NOMO-1 treated with dmso at 0.1 percent for 144 hours (cell line): Measurements from ENCODE around the gene ARHGAP31.
"Not testable (repeated sequence)": the region's sequence is repeated elsewhere in the genome, so short reads cannot be mapped to it uniquely, and the experiment has no call there.

Experiments
- DNase-seq: peaks from one replicate; lab custom pipeline; 2025; ENCODE audit not compliant: unreplicated experiment; lab: John Stamatoyannopoulos, UW

Gene ARHGAP31

DNA sequence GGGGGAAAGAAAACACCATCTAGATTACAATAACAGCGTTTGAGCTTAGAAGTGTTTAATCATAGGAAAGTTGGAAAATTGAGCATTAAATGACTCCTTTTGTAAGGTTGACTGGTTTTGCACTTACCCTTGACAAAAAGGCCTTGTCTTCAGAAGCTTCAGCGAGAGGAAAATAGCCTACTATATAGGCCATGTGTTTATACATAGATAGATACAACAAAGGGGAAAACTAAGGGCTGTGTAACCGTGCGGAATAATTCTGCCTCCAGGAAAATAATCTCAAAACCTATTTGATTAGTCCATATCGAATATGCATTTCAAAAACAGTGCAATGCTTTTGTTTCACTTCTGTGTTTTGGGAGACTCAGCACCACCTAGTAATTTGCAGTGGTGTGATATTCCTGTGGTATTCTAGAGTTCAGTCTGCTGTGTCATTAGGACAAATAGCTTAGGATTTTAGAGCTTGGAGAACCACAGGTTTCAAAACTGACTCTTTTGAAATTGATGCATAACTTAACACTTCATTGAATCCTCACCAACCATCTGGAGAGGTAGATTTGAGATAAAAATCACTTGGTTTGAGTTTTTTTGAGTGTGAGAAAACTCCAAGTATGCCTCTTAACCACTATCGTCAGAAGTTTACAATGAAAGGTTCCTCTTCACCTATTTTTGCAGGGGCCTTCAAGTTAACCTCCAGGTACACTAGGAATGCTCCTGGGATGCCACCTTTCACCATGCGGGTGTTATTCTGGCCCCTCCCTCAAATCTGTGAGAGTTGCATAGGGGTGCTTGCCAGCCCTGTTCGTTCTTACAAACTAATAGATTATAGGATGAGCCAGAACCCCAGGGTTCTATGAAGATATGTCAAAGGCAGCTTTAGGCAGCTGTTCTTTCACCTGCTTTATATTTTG lies 1.9 kb downstream of the ARHGAP31 start:
- DNase-seq, result peak; percentile 22

DNA sequence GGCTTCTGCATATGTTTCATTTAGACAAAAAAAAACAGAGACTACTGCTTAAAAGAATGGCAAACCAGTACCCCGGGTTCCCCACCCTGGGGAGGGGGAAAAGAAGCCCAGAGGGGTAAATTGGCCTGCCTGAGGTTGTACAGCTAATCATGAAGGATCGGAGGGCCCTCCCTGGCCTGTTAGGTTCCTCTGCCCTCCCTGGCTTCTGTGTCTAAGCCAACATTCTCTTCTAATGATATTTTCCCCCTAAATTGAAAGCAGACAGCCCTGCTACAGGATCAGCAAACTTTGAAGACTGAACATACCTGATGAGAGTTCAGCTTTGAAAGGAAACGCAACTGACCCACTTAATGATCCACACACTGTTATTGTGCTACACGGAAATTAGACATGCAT lies 2.5 kb downstream of the ARHGAP31 start:
- DNase-seq, result no peak

DNA sequence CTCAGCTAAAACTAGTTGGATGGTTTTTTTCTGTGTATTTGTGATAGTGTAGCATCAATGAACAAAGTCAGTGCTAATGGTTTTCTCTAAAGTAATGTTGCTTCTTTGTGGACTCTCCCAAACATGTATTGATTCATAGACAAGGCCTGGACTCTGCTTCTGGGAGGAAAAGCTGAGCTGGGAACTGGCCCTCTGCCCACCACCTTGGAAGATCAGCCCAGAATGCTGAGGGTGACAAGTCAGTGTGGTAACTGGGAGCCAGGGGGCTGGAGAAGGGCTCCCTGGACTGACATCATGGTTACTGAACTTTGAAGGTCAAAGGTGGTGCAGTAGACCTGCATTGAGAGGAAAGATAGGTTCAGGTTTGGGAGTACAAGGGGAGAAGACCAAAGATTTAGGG lies 3.0 kb downstream of the ARHGAP31 start:
- DNase-seq, result no peak

DNA sequence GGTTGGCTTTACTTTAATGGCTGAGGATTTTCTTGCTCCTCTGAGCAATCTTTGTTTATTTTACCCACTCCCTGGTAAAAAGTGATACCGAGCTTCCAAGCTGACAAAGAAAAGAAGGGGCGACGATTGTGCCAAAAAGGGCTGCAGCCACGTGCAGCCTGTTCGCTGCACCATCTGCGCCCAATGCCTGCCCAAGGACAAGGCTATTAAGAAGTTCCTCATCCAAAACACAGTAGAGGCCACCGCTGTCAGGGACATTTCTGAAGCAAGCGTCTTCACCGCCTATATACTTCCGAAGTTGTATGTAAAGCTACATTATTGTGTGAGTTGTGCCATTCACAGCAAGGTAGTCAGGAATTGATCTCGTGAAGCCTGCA lies 4.4 kb downstream of the ARHGAP31 start:
- DNase-seq, result no peak

DNA sequence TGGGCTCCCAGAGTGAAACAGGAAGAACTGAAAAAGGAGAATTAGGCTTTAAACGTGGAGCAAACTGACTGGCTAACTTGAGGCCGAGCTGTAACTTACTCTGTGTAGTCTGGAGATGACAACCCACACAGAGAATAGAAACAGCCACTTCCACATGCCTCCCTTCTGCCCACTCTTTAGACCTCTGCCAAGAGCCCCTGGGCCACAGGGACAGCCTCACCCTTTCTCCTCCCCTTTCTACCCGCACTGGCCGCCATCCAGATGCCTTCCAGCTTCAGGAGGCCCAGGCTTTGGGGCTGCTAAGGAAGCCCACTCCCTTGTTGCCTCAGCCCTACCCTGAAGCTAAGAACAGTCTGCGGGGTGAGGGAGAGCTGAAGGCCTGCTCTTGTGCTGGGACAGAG lies 6.8 kb downstream of the ARHGAP31 start:
- peak; percentile 72 for DNase-seq

DNA sequence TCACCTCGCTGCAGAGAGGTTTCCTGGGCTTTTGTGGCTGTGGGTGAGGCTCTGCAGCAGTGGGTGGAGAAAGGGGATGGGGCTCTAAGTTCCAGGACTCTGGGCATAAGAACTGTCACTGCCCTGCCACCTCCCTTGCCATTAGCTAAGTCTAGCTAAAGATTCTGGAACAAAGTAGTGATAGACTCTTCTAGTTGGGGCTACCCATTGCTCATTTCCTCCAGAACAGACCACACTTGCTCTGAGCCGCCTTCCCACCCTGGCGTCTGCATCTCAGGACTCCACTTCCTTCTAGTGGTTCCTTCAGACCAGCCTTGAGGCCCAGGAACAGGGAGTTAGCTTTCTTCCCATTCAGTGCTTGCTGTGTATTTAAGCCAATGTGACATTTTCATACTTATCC lies 7.5 kb downstream of the ARHGAP31 start:
- no peak for DNase-seq

DNA sequence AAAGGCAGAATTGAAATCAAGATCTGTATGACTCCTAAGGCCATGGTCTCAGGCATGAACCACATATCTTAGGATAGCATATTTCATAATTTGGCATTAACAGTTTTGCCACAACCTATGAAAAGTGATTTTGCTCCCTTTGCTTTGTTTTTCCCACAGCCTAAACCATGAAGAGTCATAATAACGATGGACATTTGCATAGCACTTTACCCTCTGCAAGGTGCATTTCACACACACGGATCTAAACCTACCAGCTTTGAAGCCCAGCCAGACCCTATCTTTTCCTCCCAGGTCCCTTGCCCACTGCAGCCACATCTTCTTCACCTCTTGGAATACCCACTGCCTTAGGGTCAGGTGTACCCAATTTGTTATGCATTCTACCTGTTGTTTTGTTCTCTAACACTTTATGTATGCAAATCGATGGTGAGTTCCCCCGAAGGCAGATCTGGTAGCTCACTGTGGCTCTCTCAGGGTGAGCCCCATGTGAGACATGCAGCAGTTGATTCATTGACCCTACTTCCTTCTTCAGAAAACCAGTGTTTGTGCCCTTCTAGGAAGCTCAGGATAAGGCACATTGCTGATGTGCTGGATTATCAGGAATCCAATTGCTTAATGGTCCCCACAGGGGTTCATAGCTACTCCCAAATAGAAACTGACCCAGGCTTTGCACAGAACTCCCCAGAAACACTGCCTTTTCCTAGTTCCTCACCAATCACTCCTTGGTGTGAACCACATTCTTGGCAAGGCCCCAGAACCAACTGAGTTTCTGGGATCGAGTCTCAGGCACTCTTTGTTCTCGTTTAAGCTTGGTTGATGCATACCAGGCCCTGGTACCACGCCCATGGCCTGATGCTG lies 8.7 kb downstream of the ARHGAP31 start:
- DNase-seq, result no peak

DNA sequence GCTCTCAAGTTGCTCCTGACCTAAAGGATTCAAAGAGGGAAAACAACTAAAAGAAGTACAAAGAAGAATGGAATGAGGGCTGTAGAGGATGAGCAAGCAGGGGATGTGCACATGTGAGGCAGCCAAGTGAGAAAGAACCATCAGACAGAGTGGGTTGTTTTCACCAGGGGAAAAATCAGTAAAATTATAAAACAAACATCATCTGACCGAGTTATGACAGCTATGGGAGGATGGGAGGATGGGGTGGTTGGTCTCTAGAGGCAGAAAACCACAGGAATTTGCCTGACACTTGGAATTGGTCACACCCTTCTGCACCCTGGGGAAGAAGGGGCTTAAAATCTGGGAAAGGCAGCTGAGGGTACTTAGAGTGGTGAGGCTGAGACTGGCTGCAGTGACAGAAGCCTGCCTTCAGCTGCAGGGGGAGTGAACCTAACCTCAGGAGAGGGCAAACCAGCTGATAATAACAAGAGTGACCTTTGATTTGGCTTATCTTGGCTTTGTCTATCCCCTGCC lies 10.1 kb downstream of the ARHGAP31 start:
- DNase-seq, result no peak

DNA sequence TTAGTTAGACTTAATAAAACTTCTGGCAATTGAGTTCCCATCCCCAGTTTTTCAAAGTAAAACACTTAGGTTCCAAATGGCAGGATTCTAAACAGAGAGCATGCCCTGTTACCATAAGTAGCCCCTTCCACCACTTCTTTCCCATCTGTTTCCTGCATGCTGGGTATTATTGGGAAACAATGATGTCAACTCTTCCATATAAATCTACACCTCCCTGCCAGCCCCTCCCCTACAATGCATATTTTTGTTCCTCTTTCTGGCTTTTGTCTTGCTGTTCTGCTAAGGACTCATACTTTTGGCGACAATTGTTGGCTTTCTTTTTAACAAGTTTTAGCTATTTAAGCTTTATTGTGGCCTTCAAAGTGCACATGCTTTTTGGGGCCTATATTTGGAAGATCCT lies 11.1 kb downstream of the ARHGAP31 start:
- DNase-seq, result no peak

DNA sequence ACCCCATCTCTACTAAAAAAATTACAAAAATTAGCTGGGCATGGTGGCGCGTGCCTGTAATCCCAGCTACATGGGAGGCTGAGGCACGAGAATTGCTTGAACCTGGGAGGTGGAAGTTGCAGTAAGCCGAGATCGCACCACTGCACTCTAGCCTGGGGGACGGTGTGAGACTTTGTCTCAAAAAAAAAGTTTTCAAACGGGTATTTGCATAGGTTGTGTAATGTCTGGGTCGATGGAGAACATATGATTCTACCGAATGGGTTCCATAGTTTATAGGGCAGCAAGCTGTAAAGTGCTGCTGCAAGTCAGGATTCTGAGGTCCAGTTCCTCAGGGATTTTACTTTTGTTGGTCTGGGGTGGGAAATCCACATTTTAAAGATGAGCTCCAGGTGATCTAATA lies 12.2 kb downstream of the ARHGAP31 start:
- not testable (repeated sequence) for DNase-seq

DNA sequence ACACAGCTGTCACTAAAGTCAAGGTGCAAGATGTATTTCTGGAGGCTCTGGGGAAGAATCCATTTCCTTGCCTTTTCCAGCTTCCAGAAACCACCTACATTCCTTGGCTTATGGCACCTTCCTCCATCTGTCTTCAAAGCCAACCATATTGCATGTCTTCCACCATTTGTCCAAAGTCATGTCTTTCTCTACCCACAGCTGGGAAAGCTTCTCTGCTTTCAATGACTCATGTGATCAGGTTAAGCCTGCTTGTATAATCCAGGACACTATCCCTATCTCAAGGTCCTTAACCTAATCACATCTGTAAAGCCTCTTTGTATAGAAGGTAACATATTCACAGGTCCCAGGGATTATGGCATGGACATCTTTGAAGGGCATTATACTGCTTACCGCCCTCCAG lies 14.2 kb downstream of the ARHGAP31 start:
- DNase-seq, result no peak

DNA sequence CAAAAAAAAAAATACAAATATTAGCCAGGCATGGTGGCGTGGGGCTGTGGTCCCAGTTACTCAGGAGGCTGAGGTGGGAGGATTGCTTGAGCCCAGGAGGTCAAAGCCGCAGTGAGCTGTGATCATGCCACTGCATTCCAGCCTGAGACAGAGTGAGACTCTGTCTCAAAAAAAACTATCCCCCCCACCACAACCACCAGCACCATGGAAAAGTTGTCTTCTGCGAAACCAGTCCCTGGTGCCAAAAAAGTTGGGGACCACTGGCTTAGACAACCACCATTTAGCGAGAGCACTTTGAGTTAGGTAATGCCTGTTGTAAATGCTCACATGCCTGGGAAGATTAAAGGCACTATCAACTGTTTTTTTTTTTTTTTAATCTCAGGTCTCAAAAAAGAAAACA lies 15.4 kb downstream of the ARHGAP31 start:
- DNase-seq, result no peak

DNA sequence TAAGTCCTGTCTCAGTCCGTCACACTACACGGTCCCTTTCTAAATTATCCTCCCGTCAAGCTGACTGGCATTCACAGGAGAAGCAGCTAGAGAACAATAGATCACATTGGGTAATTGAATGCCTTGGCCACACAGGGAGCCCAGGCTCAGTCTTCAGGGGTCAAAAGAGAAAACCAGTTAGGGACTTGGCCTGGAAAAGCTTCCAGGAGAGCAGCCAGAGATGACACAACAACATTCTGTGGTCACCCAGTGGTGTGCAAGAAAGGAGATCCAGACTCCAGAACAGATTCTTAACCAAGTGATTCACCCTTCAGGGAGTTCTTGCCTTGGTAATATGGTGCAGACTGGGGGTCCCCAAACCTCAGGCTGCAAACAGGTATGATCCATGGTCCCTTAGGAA lies 15.9 kb downstream of the ARHGAP31 start:
- no peak for DNase-seq

DNA sequence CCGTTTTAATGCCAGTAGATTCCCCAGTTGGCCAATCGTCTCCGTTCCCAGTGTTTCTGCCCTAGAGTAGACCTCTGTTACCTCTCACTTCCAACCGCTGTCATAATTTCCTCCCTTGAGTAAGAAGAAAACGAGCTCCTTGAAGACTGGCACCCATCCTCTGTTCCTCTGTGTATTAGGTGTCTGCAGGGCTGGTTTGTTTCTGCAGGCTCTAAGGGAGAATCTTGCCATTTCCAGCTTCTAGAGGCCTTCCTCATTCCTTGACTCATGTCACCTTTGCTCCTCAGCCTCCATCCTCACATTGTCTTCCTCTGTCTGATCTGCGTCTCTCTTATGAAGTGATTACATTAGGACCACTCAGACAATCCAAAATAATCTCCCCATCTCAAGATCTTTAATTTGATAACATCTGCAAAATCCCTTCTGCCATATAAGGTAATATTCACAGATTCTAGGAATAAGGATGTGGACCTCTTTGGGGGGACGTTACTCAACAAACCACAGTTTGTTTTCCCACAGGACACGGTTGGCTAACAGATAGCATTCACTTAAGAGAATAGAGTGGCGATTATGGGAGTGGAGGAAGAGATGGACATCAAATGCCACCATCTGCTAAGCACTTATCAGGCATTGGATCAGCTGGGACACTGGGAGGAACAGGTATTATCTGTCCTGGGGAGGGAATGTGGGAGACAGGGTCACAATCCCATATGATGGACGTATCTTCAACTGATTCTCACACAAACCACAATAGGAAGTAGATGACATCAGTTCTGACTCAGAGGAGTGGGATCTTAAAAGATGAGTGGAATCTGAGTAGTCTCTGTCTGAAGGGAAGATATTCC lies 17.1 kb downstream of the ARHGAP31 start:
- no peak for DNase-seq

DNA sequence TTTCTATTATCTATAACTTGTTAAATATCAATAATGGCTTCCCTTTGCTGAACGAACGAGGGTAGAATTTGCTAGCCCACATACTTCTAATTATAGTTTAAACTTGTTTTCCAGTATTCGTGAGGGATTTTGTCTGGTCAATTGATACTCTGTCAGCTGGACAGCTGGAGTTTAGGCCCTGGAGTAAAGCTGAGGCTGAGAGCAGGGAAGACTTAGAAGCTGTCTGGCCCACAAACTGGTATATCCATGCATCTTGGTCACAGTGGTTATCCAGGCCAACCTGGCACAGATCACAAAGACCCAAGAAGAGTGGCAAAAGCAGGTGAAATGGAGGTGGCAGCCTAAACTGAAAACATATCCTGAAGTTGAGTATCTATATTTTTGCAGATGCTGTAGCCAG lies 19.3 kb downstream of the ARHGAP31 start:
- DNase-seq, result no peak

DNA sequence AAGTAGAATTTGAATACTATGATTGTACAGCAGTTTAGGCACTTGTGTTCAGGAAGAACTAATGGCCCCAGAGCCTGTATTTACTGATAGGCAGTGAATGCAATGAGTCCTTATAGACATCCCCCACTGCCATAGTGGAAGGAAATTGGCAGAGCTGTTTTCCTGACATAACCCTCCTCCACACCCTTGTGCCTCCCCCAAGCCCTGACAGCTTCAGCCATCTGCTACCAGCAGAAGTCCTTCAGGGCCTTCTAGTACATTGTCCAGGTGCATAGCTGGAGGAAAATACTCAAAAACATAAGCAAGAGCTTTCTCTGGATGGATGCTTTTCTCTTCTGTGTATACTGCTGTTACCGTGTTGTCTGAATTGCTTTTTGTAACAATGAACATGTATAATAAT lies 20.6 kb downstream of the ARHGAP31 start:
- no peak for DNase-seq

DNA sequence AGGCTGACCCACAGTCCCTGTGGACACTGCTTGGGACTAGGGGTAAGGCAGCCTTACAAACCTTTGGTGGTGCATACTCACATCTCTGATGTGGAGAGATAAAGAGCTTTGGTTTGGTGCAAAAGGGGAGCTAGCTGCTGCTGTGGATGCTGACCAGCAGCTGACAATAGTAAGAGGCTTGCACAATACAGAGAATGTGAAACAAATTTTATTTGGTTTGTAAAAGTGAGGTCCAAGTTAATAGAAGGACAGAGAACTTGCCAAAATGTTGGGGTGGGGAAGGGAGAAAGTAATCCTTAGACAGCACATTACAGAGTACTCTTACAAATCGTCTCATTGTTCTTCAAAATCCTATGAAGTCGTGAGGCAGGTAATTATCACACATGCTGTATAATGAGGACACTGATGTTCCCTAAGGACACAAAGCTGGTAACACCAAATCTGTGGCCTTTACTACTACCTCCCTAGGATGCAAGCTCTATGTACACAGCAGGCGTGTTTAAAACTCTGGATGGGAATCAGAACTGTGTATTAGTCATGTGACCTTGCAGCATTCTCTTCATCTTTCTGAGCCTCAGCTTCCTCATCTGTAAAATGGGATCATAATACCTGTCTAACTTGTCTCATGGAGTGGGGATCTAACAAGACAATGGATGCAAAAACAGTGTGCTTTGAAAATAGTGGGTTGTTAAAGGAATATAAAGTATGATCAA lies 21.6 kb downstream of the ARHGAP31 start:
- no peak for DNase-seq

DNA sequence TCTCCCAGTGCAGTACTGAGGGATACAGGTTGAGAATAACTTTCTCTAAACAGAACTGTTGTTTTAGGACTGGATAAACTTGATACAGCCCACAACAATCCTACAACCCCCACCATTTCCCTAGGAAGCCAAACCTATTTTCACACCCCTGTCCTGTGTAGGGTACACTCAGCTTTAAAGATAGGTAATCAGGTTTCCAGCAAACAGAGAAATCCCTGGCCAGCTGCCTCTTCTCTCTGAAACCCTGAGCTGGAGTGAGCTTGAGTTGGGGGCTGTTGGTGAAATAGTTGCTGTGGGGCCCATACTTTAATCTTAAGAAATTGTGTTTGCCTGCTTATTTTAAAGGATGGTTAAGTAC lies 22.1 kb downstream of the ARHGAP31 start:
- DNase-seq, result no peak

DNA sequence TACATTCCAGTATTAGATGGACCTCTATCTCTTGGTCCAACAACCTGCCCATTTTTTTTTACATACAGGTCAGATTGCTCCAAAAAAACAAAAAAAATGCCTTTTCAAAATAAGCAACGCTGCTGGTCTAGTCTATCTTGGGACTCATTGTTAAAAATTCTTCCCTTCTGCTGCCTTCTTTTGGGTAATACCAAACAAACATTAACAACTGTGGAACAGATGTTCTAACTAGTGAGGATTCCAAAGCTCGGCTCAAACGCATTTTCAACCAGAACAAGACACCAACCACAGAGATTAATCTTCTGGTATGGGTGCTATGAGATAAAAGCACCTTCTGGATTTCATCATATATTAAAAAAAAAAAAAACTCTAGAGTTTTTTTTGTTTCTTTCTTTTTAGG lies 24.7 kb downstream of the ARHGAP31 start:
- DNase-seq, result no peak

DNA sequence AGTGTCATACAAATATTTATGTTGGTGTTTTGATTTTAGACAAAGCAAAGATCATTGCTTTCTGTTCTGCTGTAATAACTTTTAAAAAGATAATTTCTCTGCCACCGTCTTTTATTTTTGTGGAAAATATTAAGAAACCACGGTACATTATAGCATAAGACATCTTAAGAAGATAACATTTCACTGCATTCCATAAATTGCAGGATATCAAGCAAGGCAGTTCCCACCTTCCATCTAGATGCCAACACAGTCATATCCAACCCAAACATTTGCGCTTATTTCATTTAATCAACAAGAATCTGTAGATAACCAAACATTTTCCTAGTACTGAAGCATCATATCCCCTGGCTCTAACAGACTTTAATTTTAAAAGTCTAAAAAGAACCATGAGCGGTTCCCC lies 25.1 kb downstream of the ARHGAP31 start:
- DNase-seq, result no peak

DNA sequence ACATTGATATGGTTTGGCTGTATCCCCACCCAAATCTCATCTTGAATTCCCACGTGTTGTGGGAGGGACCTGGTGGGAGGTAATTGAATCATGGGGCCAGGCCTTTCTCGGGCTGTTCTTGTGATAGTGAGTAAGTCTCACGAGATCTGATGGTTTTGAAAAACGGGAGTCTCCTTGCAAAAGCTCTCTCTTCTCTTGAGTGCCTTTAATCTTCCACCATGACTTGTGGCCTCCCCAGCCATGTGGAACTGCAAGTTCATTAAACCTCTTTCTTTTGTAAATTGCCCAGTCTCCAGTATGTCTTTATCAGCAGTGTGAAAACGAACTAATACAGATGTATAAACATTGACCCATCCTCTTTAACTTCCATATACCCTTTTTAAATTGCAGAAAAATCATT lies 26.6 kb downstream of the ARHGAP31 start:
- DNase-seq, result not testable (repeated sequence)
